ENCODE results near the gene TSSK2.

DNA sequence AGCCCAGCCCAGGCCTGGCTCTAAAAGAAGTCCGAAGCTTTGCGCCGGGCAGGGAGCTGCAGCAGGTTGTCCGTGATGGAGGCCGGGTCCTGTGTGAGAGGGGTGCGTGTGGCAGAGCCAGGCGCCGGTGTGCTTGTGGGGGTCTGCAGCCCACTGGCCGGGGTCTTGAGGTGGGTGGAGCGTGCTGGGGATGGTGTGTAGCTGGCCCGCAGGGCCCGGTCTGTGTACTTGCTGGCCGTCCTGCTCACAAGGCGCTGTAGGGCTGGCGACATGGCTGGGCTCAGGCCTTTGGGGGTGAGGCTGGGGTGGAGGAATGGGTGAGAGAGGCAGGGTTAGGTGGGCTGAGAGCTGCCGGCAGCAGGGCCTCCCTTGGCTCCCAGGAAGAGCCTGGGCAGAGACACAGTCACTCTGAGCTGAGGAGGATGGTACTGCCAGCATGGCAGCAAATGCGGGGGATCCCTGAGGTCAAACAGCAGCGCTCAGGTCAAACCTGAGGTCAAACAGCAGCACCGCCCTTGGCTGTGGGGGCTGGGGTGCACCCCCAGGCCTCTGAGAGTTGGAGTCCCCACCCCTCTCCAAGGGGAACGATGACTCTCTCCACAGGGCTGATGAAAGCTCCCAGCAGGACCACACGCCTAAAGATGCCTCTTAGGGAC, 3.2 kb downstream of the TSSK2 start:
- TF ChIP-seq CTCF (IDR thresholded peaks at IDR 0.05) (no peak), POLR2A (IDR thresholded peaks at IDR 0.05) (no peak), POLR2AphosphoS5 (IDR thresholded peaks at IDR 0.05) (no peak)
